Activated CD8-positive, alpha-beta T cell treated with anti-CD3 and anti-CD28 coated beads, Interleukin-2, amount 10 ng/mL, durations not matched to agents 7 days and 5 days (primary cell): ENCODE results near the gene BMPR1B. TPM values are rescaled to one million over a fixed set of nuclear protein-coding genes. Genes with fewer than 3 reads are reported as not detected.

ENCODE experiments used
- ATAC-seq: fragments of 150-1000 bp; cut with Tn5 transposase; one replicate; pipeline ENCODE4 v1.10.0; 2021; ENCODE audit warnings: moderate library complexity
- CTCF ChIA-PET: fragments of 350-600 bp; sonication (Branson Sonifier 250); formaldehyde crosslinking; loops from one replicate; lab custom pipeline; 2021; ENCODE audit warnings: antibody characterized with exemption; lab: Charles Lee
- POLR2A ChIA-PET: fragments of 350-600 bp; sonication (Branson Sonifier 250); formaldehyde crosslinking; loops from one replicate; lab custom pipeline; 2021; ENCODE audit warnings: antibody characterized with exemption; lab: Charles Lee
- DNase-seq: peaks from one replicate; pipeline ENCODE4 v3.0.0-alpha.2; 2020
- H3K27ac Mint-ChIP-seq: one replicate; pipeline ENCODE4 v1.8.0; 2021; ENCODE audit warnings: mild to moderate bottlenecking, mixed read lengths
- H3K27me3 Mint-ChIP-seq: one replicate; pipeline ENCODE4 v1.8.0; 2021; ENCODE audit warnings: low read depth, mixed read lengths
- H3K36me3 Mint-ChIP-seq: one replicate; pipeline ENCODE4 v1.8.0; 2021; ENCODE audit warnings: low read depth, mixed read lengths
- H3K4me1 Mint-ChIP-seq: one replicate; pipeline ENCODE4 v1.8.0; 2021; ENCODE audit warnings: low read depth, mixed read lengths
- H3K4me3 Mint-ChIP-seq: one replicate; pipeline ENCODE4 v1.8.0; 2021; ENCODE audit warnings: mild to moderate bottlenecking, mixed read lengths
- H3K9me3 Mint-ChIP-seq: one replicate; pipeline ENCODE4 v1.8.0; 2022; ENCODE audit warnings: mixed read lengths; ENCODE audit not compliant: insufficient read depth
- total RNA-seq, 2 experiments: library from RNA; stranded (reverse); gene quantifications; one replicate each; pipeline ENCODE4 v1.2.3, GENCODE V29; 2021

Gene BMPR1B
- total RNA-seq, 2 experiments from 2014 or later: not detected

GRCh38 chr4:94843216-94843615 is 85.5 kb downstream of the BMPR1B start:
- CTCF ChIA-PET: no interaction called here
- Mint-ChIP-seq H3K27ac (no peak overlapping the region), H3K4me1 (no peaks in the 10 kb centered on the region), H3K27me3 (no peaks in the 10 kb centered on the region), H3K36me3 (no peaks in the 10 kb centered on the region), H3K4me3 (no peak overlapping the region), H3K9me3 (no peaks in the 10 kb centered on the region)
- no peak for ATAC-seq
- POLR2A ChIA-PET: no interaction called here
- no peak for DNase-seq

- CTCF ChIA-PET: no interaction called here
- Mint-ChIP-seq H3K4me1 (no peaks in the 10 kb centered on the region), H3K9me3 (no peaks in the 10 kb centered on the region), H3K27ac (no peak overlapping the region), H3K27me3 (no peaks in the 10 kb centered on the region), H3K4me3 (no peak overlapping the region), H3K36me3 (no peaks in the 10 kb centered on the region)
- DNase-seq (no peak), ATAC-seq (no peak)
- POLR2A ChIA-PET: no interaction called here
These were observed 90.6 kb downstream of the BMPR1B start for GRCh38 chr4:94848326-94848725.

GRCh38 chr4:94849901-94850300 is 92.1 kb downstream of the BMPR1B start:
- Mint-ChIP-seq H3K9me3 (no peaks in the 10 kb centered on the region), H3K27me3 (no peaks in the 10 kb centered on the region), H3K4me3 (no peak overlapping the region), H3K36me3 (no peaks in the 10 kb centered on the region), H3K27ac (no peak overlapping the region), H3K4me1 (no peaks in the 10 kb centered on the region)
- DNase-seq (no peak), ATAC-seq (no peak)
- ChIA-PET CTCF (no interaction called here), POLR2A (no interaction called here)

- Mint-ChIP-seq H3K4me3 (no peak overlapping the region), H3K27me3 (no peaks in the 10 kb centered on the region), H3K36me3 (no peaks in the 10 kb centered on the region), H3K4me1 (no peaks in the 10 kb centered on the region), H3K9me3 (no peaks in the 10 kb centered on the region), H3K27ac (no peak overlapping the region)
- POLR2A ChIA-PET: no interaction called here
- CTCF ChIA-PET: no interaction called here
- no peak for ATAC-seq
- DNase-seq: no peak
These were observed 94.9 kb downstream of the BMPR1B start for GRCh38 chr4:94852616-94853015.

- Mint-ChIP-seq H3K9me3 (no peaks in the 10 kb centered on the region), H3K4me3 (no peak overlapping the region), H3K36me3 (no peaks in the 10 kb centered on the region), H3K27me3 (no peaks in the 10 kb centered on the region), H3K4me1 (no peaks in the 10 kb centered on the region), H3K27ac (no peak overlapping the region)
- no peak for ATAC-seq
- CTCF ChIA-PET: no interaction called here
- DNase-seq: no peak
- POLR2A ChIA-PET: no interaction called here
These were observed 98.3 kb downstream of the BMPR1B start for GRCh38 chr4:94856030-94856429.

- ChIA-PET POLR2A (no interaction called here), CTCF (no interaction called here)
- DNase-seq (no peak), ATAC-seq (no peak)
- Mint-ChIP-seq H3K9me3 (no peaks in the 10 kb centered on the region), H3K27me3 (no peaks in the 10 kb centered on the region), H3K27ac (no peak overlapping the region), H3K4me3 (no peak overlapping the region), H3K4me1 (no peaks in the 10 kb centered on the region), H3K36me3 (no peaks in the 10 kb centered on the region)
These were observed 112.4 kb downstream of the BMPR1B start for GRCh38 chr4:94870146-94870545.

- POLR2A ChIA-PET: no interaction called here
- ATAC-seq (no peak), DNase-seq (no peak)
- H3K27me3 Mint-ChIP-seq: no peaks in the 10 kb centered on the region
- no peaks in the 10 kb centered on the region for H3K9me3 Mint-ChIP-seq
- H3K4me1 Mint-ChIP-seq: no peaks in the 10 kb centered on the region
- CTCF ChIA-PET: no interaction called here
- no peaks in the 10 kb centered on the region for H3K36me3 Mint-ChIP-seq
- H3K27ac Mint-ChIP-seq: no peak overlapping the region
- H3K4me3 Mint-ChIP-seq: no peak overlapping the region
These were observed 114.0 kb downstream of the BMPR1B start for GRCh38 chr4:94871644-94872305.

GRCh38 chr4:94877973-94878372 is 120.2 kb downstream of the BMPR1B start:
- CTCF ChIA-PET: no interaction called here
- no peak overlapping the region for H3K4me3 Mint-ChIP-seq
- H3K27me3 Mint-ChIP-seq: no peaks in the 10 kb centered on the region
- no peak for DNase-seq
- POLR2A ChIA-PET: no interaction called here
- no peaks in the 10 kb centered on the region for H3K36me3 Mint-ChIP-seq
- no peaks in the 10 kb centered on the region for H3K4me1 Mint-ChIP-seq
- H3K9me3 Mint-ChIP-seq: no peaks in the 10 kb centered on the region
- no peak overlapping the region for H3K27ac Mint-ChIP-seq
- ATAC-seq: no peak

GRCh38 chr4:94880956-94881355 is 123.2 kb downstream of the BMPR1B start:
- CTCF ChIA-PET: no interaction called here
- H3K4me3 Mint-ChIP-seq: no peak overlapping the region
- H3K36me3 Mint-ChIP-seq: no peaks in the 10 kb centered on the region
- POLR2A ChIA-PET: no interaction called here
- no peaks in the 10 kb centered on the region for H3K27me3 Mint-ChIP-seq
- DNase-seq (no peak), ATAC-seq (no peak)
- no peaks in the 10 kb centered on the region for H3K9me3 Mint-ChIP-seq
- H3K4me1 Mint-ChIP-seq: no peaks in the 10 kb centered on the region
- no peak overlapping the region for H3K27ac Mint-ChIP-seq

- Mint-ChIP-seq H3K27me3 (no peaks in the 10 kb centered on the region), H3K4me3 (no peak overlapping the region), H3K36me3 (no peaks in the 10 kb centered on the region), H3K9me3 (no peaks in the 10 kb centered on the region), H3K27ac (no peak overlapping the region), H3K4me1 (no peaks in the 10 kb centered on the region)
- DNase-seq (no peak), ATAC-seq (no peak)
- POLR2A ChIA-PET: no interaction called here
- CTCF ChIA-PET: no interaction called here
These were observed 125.0 kb downstream of the BMPR1B start for GRCh38 chr4:94882756-94883155.

GRCh38 chr4:94887027-94887426 is 129.3 kb downstream of the BMPR1B start:
- DNase-seq (no peak), ATAC-seq (no peak)
- no peaks in the 10 kb centered on the region for H3K27me3 Mint-ChIP-seq
- POLR2A ChIA-PET: no interaction called here
- H3K27ac Mint-ChIP-seq: no peak overlapping the region
- H3K36me3 Mint-ChIP-seq: no peaks in the 10 kb centered on the region
- H3K4me3 Mint-ChIP-seq: no peak overlapping the region
- CTCF ChIA-PET: no interaction called here
- H3K4me1 Mint-ChIP-seq: no peaks in the 10 kb centered on the region
- no peaks in the 10 kb centered on the region for H3K9me3 Mint-ChIP-seq

- Mint-ChIP-seq H3K4me3 (no peak overlapping the region), H3K36me3 (no peaks in the 10 kb centered on the region), H3K27me3 (no peaks in the 10 kb centered on the region), H3K9me3 (no peaks in the 10 kb centered on the region), H3K27ac (no peak overlapping the region), H3K4me1 (no peaks in the 10 kb centered on the region)
- CTCF ChIA-PET: no interaction called here
- DNase-seq: no peak
- POLR2A ChIA-PET: no interaction called here
- ATAC-seq: no peak
These were observed 131.8 kb downstream of the BMPR1B start for GRCh38 chr4:94889523-94889922.

- ATAC-seq: no peak
- Mint-ChIP-seq H3K4me1 (no peaks in the 10 kb centered on the region), H3K9me3 (no peaks in the 10 kb centered on the region), H3K4me3 (no peak overlapping the region), H3K36me3 (no peaks in the 10 kb centered on the region), H3K27me3 (no peaks in the 10 kb centered on the region), H3K27ac (no peak overlapping the region)
- POLR2A ChIA-PET: no interaction called here
- no peak for DNase-seq
- CTCF ChIA-PET: no interaction called here
These were observed 132.2 kb downstream of the BMPR1B start for GRCh38 chr4:94889946-94890345.
